K562 (cell line): ENCODE results near the gene CCT7. TPM values are rescaled to one million over a fixed set of nuclear protein-coding genes. Genes with fewer than 3 reads are reported as not detected.

Source experiments
- ATAC-seq: fragments of 200-7000 bp; cut with Tn5 transposase; 3 replicates; pipeline ENCODE4 v1.9.1; 2020; ENCODE audit warnings: moderate library complexity
- BruUV-seq: library from RNA; stranded (reverse); fragments of 400-500 nt; replicated peaks from 2 replicates; lab custom pipeline; 2021; lab: Mats Ljungman, UMichigan
- CTCF ChIA-PET: fragments of 300-600 bp; formaldehyde crosslinking; extraction: SDS; loops from one replicate; lab custom pipeline; 2021; ENCODE audit warnings: low intra/inter-chr PET ratio; lab: Yijun Ruan, JAX
- POLR2A ChIA-PET: fragments of 300-600, 350-650 bp; sonication (Branson Sonifier 250); formaldehyde crosslinking; extraction: SDS; loops from one replicate; lab custom pipeline; 2021; ENCODE audit warnings: antibody characterized with exemption, inconsistent platforms; lab: Yijun Ruan, JAX
- DNase-seq, 4 experiments: peaks; one replicate each; pipeline versions ENCODE4 v3.0.0 to v3.0.0-alpha.2; 2011 to 2018; ENCODE audit warnings: low spot score in 3 of 4, mixed read lengths in 3 of 4; ENCODE audit errors: extremely low read depth in 1 of 4
- FAIRE-seq: peaks from 2 replicates; lab custom pipeline; 2011; peaks lifted over from hg19 to GRCh38; lab: Jason Lieb, UNC
- H2AFZ ChIP-seq: 2 replicates; pipeline ENCODE4 v1.6.0; 2011; ENCODE audit warnings: low read depth, low read length, control low read depth, inconsistent platforms
- H3K27ac ChIP-seq: fragments of 200-600 bp; 3 replicates; pipeline ENCODE4 v1.8.0; 2011; ENCODE audit warnings: low read depth, mild to moderate bottlenecking, control low read depth, inconsistent platforms, low read length, moderate library complexity, mixed read lengths; ENCODE audit errors: extremely low read depth
- H3K27me3 ChIP-seq, 2 experiments: fragments of 300-600 bp in 1 of 2; 2 replicates in 1 of 2; 3 replicates in 1 of 2; pipeline versions ENCODE4 v1.6.0 to v1.8.0; 2011; ENCODE audit warnings: inconsistent platforms in 2 of 2, low read length in 2 of 2, mild to moderate bottlenecking in 1 of 2, mixed read lengths in 1 of 2, moderate library complexity in 1 of 2; ENCODE audit not compliant: control insufficient read depth in 2 of 2, insufficient read depth in 2 of 2
- H3K36me3 ChIP-seq: fragments of 300-600 bp; 3 replicates; pipeline ENCODE4 v1.8.0; 2011; ENCODE audit warnings: mild to moderate bottlenecking, low read length, inconsistent platforms; ENCODE audit not compliant: control insufficient read depth, insufficient read depth
- H3K4me1 ChIP-seq, 2 experiments: fragments of 200-600 bp in 1 of 2; replicated peaks in 1 of 2; 2 replicates in 1 of 2; 3 replicates in 1 of 2; pipeline versions ENCODE4 v1.5.1 to v1.8.0; 2011; ENCODE audit warnings: inconsistent platforms in 2 of 2, low read length in 2 of 2, mild to moderate bottlenecking in 1 of 2, mixed read lengths in 1 of 2, moderate library complexity in 1 of 2; ENCODE audit not compliant: control insufficient read depth in 2 of 2, insufficient read depth in 2 of 2
- H3K4me2 ChIP-seq: 2 replicates; pipeline ENCODE4 v1.6.1; 2011; ENCODE audit warnings: low read length, control low read depth, inconsistent platforms, mixed read lengths; ENCODE audit not compliant: insufficient read depth
- H3K4me3 ChIP-seq: fragments of 200-600 bp; sonication (generic), shearing (Covaris generic); 2 replicates; pipeline ENCODE4 v1.5.1; 2016; ENCODE audit warnings: control low read depth, inconsistent platforms
- H3K79me2 ChIP-seq: fragments of 200-600 bp; 3 replicates; pipeline ENCODE4 v1.8.0; 2011; ENCODE audit warnings: low read length, inconsistent platforms; ENCODE audit not compliant: control insufficient read depth, insufficient read depth
- H3K9ac ChIP-seq, 2 experiments: 2 replicates each; pipeline versions ENCODE4 v1.6.0 to v1.6.1; 2011; ENCODE audit warnings: low read depth in 2 of 2, low read length in 2 of 2, control low read depth in 1 of 2, inconsistent platforms in 1 of 2, mild to moderate bottlenecking in 1 of 2, mixed read lengths in 1 of 2; ENCODE audit not compliant: insufficient read depth in 1 of 2
- H3K9me1 ChIP-seq: one replicate; pipeline ENCODE4 v1.6.0; 2011; ENCODE audit warnings: inconsistent platforms, mild to moderate bottlenecking, low read length, moderate library complexity; ENCODE audit not compliant: control insufficient read depth, insufficient read depth
- H3K9me3 ChIP-seq: replicated peaks from 2 replicates; pipeline ENCODE4 v1.5.1; 2011; ENCODE audit warnings: low read depth, low read length, inconsistent platforms; ENCODE audit not compliant: control insufficient read depth, insufficient read depth
- H4K20me1 ChIP-seq: replicated peaks from 2 replicates; pipeline ENCODE4 v1.6.1; 2011; ENCODE audit warnings: low read length, inconsistent platforms, mixed read lengths; ENCODE audit not compliant: control insufficient read depth, insufficient read depth
- DIDO1 ChIP-seq: fragments of 450-650 bp; IDR thresholded peaks from 2 replicates; pipeline ENCODE4 v1.6.1; 2016; ENCODE audit warnings: low read depth, missing biosample characterization, missing genetic modification characterization
- GTF3C2 ChIP-seq: IDR thresholded peaks from 3 replicates; pipeline ENCODE4 v1.6.1; 2011; ENCODE audit warnings: borderline replicate concordance, mild to moderate bottlenecking, moderate library complexity; ENCODE audit not compliant: insufficient read length; ENCODE audit errors: extremely low read depth
- KLF16 ChIP-seq: IDR thresholded peaks from 2 replicates; pipeline ENCODE4 v1.6.1; 2016; ENCODE audit warnings: antibody characterized with exemption
- MCM2 ChIP-seq: fragments of 450-650 bp; IDR thresholded peaks from 2 replicates; pipeline ENCODE4 v1.6.1; 2017; ENCODE audit warnings: low read depth, mild to moderate bottlenecking
- NCOA1 ChIP-seq: fragments of 450-650 bp; IDR thresholded peaks from 2 replicates; pipeline ENCODE4 v1.6.1; 2016; ENCODE audit warnings: low read depth
- PPARD ChIP-seq: fragments of 250-450 bp; sonication (Bioruptor Pico); IDR thresholded peaks from 2 replicates; pipeline ENCODE4 v1.8.0; 2022; ENCODE audit warnings: inconsistent platforms, mild to moderate bottlenecking, moderate library complexity
- PRMT5 ChIP-seq: sonication (generic); formaldehyde crosslinking; IDR thresholded peaks from 2 replicates; pipeline ENCODE4 v1.5.0; 2020; ENCODE audit warnings: missing genetic modification reagents
- RB1 ChIP-seq: fragments of 450-650 bp; IDR thresholded peaks from 2 replicates; pipeline ENCODE4 v1.6.1; 2017; ENCODE audit warnings: low read depth, mild to moderate bottlenecking
- RBM25 ChIP-seq: fragments of 200-400 bp; formaldehyde crosslinking; IDR thresholded peaks from 2 replicates; pipeline ENCODE4 v1.6.1; 2018; ENCODE audit warnings: low read length, low read depth, moderate library complexity; ENCODE audit not compliant: severe bottlenecking
- RBM34 ChIP-seq: fragments of 200-400 bp; formaldehyde crosslinking; IDR thresholded peaks from 2 replicates; pipeline ENCODE4 v1.6.1; 2018; ENCODE audit warnings: low read length, borderline replicate concordance; ENCODE audit not compliant: insufficient read depth
- SETDB1 ChIP-seq: IDR thresholded peaks from one replicate; pipeline ENCODE4 v1.6.1; 2012; ENCODE audit warnings: low read length, control low read depth, inconsistent platforms
- TAF1 ChIP-seq: IDR thresholded peaks from 2 replicates; pipeline ENCODE4 v1.6.1; 2011; ENCODE audit warnings: mild to moderate bottlenecking, low read length, moderate library complexity; ENCODE audit not compliant: insufficient read depth, control insufficient read depth, severe bottlenecking; ENCODE audit errors: extremely low read depth
- TSC22D4 ChIP-seq: fragments of 450-650 bp; IDR thresholded peaks from 2 replicates; pipeline ENCODE4 v1.6.1; 2016; ENCODE audit warnings: missing genetic modification characterization, missing biosample characterization, control low read depth
- XRCC3 ChIP-seq: fragments of 450-650 bp; IDR thresholded peaks from 2 replicates; pipeline ENCODE4 v1.6.1; 2017; ENCODE audit warnings: mild to moderate bottlenecking, moderate library complexity
- ZBTB17 ChIP-seq: fragments of 450-650 bp; formaldehyde crosslinking; IDR thresholded peaks from 2 replicates; pipeline ENCODE4 v1.4.0; 2020; ENCODE audit warnings: mild to moderate bottlenecking
- ZBTB8A ChIP-seq: fragments of 450-650 bp; IDR thresholded peaks from 2 replicates; pipeline ENCODE4 v1.6.1; 2018; ENCODE audit warnings: mild to moderate bottlenecking, moderate library complexity; ENCODE audit not compliant: partially characterized antibody
- ZNF75A ChIP-seq: fragments of 450-650 bp; formaldehyde crosslinking; IDR thresholded peaks from 2 replicates; pipeline ENCODE4 v1.4.0; 2020; ENCODE audit warnings: mild to moderate bottlenecking
- WGBS: fragments of 100-300 bp; shearing (Covaris generic); methylation state at CpG from one replicate; pipeline ENCODE4 v1.1.6; 2016; ENCODE audit warnings: low coverage, mixed read lengths; ENCODE audit not compliant: insufficient coverage; ENCODE audit errors: missing lambda C conversion rate; 5-methylcytosine and 5-hydroxymethylcytosine counted together
- in situ Hi-C: fragments of 300-500 bp; cut with MboI; formaldehyde crosslinking; loops from 4 replicates; pipeline ENCODE4 v1.15.0; 2018; ENCODE audit warnings: inconsistent platforms, mixed read lengths
- intact Hi-C: fragments of 100-400 bp; cut with micrococcal nuclease; formaldehyde crosslinking; loops from 2 replicates; pipeline ENCODE4 v1.14.2; 2022
- polyA plus RNA-seq, 8 experiments: library from polyadenylated mRNA; depleted of rRNA in 4 of 8; stranded (reverse) in 5 of 8; unstranded in 3 of 8; fragments of >200 nt; fragmentation: Nextera tagmentation in 2 of 8; fragmentation: Illumina TruSeq in 1 of 8; extraction: Ambion mirVana in 2 of 8; extraction: Trizol in 1 of 8; gene quantifications; 2 replicates each; pipeline versions ENCODE4 v1.2.1 to v1.2.3, GENCODE V29; 2011 to 2014; ENCODE audit warnings: inconsistent platforms in 1 of 8, missing spikeins in 1 of 8
- total RNA-seq, 7 experiments: library from RNA; depleted of rRNA in 6 of 7; stranded (reverse); fragments of >200 nt in 6 of 7; fragmentation: Illumina TruSeq in 2 of 7; extraction: Trizol in 2 of 7; gene quantifications; 2 replicates each; pipeline versions ENCODE4 v1.2.1 to v1.2.3, GENCODE V29; 2011 to 2021; ENCODE audit warnings: low replicate concordance in 1 of 7

The CCT7 gene
- total and polyA plus RNA-seq, 9 of the 15 experiments (the other 6 are each of a cell fraction or from before 2014, with no cell fraction given): 326 to 856 (median 638) TPM

GRCh38 chr2:73227086-73227485 is 7.0 kb upstream of the CCT7 start:
- TF ChIP-seq MCM2 (no peak), TSC22D4 (tag) (no peak), ZNF75A (no peak), ZBTB8A (no peak), GTF3C2 (no peak), XRCC3 (no peak), PPARD (CRISPR knock-in tag) (no peak), DIDO1 (tag) (no peak), NCOA1 (no peak), KLF16 (no peak), SETDB1 (no peak), RBM25 (no peak), PRMT5 (CRISPR knock-in tag) (no peak), TAF1 (no peak), RBM34 (no peak), ZBTB17 (no peak), RB1 (no peak)
- peaks cover 0 to 10% of the 10 kb centered on the region in 2 experiments; a peak in 3 of 5 replicates for H3K4me1 ChIP-seq
- peaks cover 76% of the 10 kb centered on the region for H3K36me3 ChIP-seq
- H3K27ac ChIP-seq: no peak overlapping the region
- H3K4me2 ChIP-seq: no peak overlapping the region
- no peaks in the 10 kb centered on the region for H3K9me1 ChIP-seq
- ChIA-PET POLR2A (interaction anchor here (0.6 to 4.8 kb wide), 7 partner anchors 8 to 1114 kb away, joined by 3 to 25 read pairs (median 4); partner anchors contain the start of gene SFXN5), CTCF (no interaction called here)
- 73% methylated on average over 3 of the region's 3 CpGs for WGBS
- no peaks in the 10 kb centered on the region for H3K9me3 ChIP-seq
- FAIRE-seq (no peak), DNase-seq (no peak), ATAC-seq (no peak)
- no peak overlapping the region for H3K9ac ChIP-seq
- intact Hi-C loops: no loop called here
- in situ Hi-C loops: no loop called here
- H2AFZ ChIP-seq: no peak overlapping the region
- H4K20me1 ChIP-seq: peaks cover 3% of the 10 kb centered on the region; the same call in 1 of the 2 replicates
- H3K79me2 ChIP-seq: peaks cover 4% of the 10 kb centered on the region; the same call in 1 of the 3 replicates
- no peaks in the 10 kb centered on the region for H3K27me3 ChIP-seq
- no TSS peak for BruUV-seq
- no peak overlapping the region for H3K4me3 ChIP-seq
